ENCODE data around the gene ADAMTS16. TPM values are rescaled to one million over a fixed set of nuclear protein-coding genes. Genes with fewer than 3 reads are reported as not detected.

ADAMTS16 gene
- total RNA-seq, 4 donors from 2014 or later = not detected

DNA sequence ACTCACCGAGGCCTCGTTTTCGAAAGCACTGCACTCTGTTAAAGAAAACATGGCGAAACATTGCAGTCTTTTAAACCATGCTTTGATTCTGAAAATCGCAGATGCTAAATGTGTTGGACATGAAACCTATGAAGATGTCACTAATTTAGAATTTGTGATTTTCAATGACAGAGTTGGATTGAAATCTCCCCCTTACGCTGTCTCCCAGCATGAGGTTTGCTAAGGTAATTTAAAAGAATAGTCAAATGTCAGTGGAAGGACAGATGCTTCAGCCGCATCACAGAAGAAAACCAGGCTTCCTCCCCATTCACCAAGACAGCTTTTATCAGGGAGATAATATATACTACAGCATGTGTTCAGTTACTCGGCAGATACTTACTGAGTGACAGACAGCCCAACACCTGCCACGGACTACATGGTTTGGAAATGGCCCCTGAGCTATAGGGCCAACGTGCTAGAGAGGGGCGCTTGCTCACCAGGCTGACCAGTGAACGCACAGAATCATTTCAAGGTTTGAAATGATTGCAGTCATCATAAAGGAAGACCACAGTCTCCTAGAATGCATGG is 136.9 kb downstream of the ADAMTS16 start:
- TF ChIP-seq, protein P1, sequence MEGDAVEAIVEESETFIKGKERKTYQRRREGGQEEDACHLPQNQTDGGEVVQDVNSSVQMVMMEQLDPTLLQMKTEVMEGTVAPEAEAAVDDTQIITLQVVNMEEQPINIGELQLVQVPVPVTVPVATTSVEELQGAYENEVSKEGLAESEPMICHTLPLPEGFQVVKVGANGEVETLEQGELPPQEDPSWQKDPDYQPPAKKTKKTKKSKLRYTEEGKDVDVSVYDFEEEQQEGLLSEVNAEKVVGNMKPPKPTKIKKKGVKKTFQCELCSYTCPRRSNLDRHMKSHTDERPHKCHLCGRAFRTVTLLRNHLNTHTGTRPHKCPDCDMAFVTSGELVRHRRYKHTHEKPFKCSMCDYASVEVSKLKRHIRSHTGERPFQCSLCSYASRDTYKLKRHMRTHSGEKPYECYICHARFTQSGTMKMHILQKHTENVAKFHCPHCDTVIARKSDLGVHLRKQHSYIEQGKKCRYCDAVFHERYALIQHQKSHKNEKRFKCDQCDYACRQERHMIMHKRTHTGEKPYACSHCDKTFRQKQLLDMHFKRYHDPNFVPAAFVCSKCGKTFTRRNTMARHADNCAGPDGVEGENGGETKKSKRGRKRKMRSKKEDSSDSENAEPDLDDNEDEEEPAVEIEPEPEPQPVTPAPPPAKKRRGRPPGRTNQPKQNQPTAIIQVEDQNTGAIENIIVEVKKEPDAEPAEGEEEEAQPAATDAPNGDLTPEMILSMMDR (IDR thresholded peaks at IDR 0.05 in 4 of 5, conservative IDR thresholded peaks at IDR 0.05 in 1 of 5) = no peak
- no peak for TF ChIP-seq POLR2A (IDR thresholded peaks at IDR 0.05)
- intact Hi-C loops (cut with DNase I; ENCODE audit: low total_unique reads) (no loop called here), in situ Hi-C loops (cut with MboI; ENCODE audit: low sequenced_read_pairs in 4 of 4) (no loop called here)
- ATAC-seq (no peak), DNase-seq (no peak)
- Histone ChIP-seq H3K4me3 (no peak overlapping the region), H3K4me1 (no peaks in the 10 kb centered on the region), H3K27me3 (no peaks in the 10 kb centered on the region), H3K36me3 (no peaks in the 10 kb centered on the region), H3K27ac (no peak overlapping the region), H3K9me3 (no peaks in the 10 kb centered on the region)

DNA sequence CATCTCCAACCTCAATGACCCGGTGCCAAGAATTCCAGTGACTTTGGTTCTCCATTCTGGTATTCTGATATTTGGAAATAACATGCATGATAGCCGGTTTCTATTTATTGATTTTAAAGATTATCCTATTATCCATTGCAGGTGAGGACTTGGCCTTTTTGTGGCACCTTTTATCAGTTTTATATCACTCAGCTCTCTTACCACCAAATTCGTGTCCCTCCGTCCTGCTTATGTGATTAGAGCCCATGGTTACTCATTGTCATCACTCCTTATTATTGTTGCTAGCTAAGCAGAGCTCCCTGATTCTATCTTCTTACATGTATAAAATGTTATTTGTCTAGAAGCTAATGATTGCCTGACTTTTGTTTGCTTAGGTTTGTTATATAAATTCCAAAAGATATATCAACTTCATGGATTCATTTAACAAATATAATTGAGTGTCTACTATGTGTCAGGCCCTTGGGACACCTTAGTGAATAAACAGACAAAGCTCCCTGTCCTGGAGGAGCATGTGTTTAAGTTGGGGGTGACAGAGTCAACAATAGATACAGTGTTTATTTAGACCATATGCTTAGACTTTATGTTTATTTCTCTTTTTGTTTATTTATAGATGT is 138.2 kb downstream of the ADAMTS16 start:
- Histone ChIP-seq H3K36me3 (no peaks in the 10 kb centered on the region), H3K9me3 (no peaks in the 10 kb centered on the region), H3K4me1 (no peaks in the 10 kb centered on the region), H3K27ac (no peak overlapping the region), H3K4me3 (no peak overlapping the region), H3K27me3 (no peaks in the 10 kb centered on the region)
- no peak for ATAC-seq
- no peak for TF ChIP-seq POLR2A (IDR thresholded peaks at IDR 0.05)
- TF ChIP-seq, protein P1 (IDR thresholded peaks at IDR 0.05 in 4 of 5, conservative IDR thresholded peaks at IDR 0.05 in 1 of 5) = no peak
- no peak for DNase-seq
- intact Hi-C loops (cut with DNase I; ENCODE audit: low total_unique reads) (no loop called here), in situ Hi-C loops (cut with MboI; ENCODE audit: low sequenced_read_pairs in 4 of 4) (no loop called here)

DNA sequence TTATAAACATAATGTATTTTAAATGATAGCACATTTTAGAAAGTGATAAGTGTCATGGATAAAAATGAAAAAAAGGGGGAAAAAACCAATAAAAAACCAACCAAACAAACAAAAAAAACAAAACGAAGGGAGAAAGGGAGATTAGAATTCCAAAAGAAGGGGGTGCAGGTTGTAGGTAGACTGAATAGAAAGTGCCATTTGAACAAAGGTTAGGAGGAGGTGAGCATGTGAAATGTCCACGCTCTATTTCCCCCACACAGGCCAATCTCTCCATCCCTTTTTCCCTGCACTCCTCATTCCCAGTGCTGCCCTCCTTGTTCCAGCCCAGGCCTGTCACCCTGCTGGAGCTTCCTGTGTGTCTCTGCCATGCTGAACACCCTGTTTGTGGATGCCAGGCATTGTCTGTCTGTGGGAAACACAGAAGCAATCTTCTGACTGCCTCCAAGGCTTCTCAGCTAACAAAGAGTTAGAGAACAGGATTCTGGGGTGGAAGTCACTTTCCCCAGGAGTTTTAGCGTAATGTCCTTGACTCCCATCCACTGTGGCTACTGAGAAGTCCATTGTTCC is 138.8 kb downstream of the ADAMTS16 start:
- H3K36me3 ChIP-seq = no peaks in the 10 kb centered on the region
- no peak overlapping the region for H3K27ac ChIP-seq
- H3K4me1 ChIP-seq = no peaks in the 10 kb centered on the region
- no peak for DNase-seq
- H3K4me3 ChIP-seq = no peak overlapping the region
- H3K9me3 ChIP-seq = no peaks in the 10 kb centered on the region
- in situ Hi-C loops (cut with MboI; ENCODE audit: low sequenced_read_pairs in 4 of 4) (no loop called here), intact Hi-C loops (cut with DNase I; ENCODE audit: low total_unique reads) (no loop called here)
- no peak for ATAC-seq
- TF ChIP-seq, protein P1 (IDR thresholded peaks at IDR 0.05 in 4 of 5, conservative IDR thresholded peaks at IDR 0.05 in 1 of 5) = no peak
- TF ChIP-seq POLR2A (IDR thresholded peaks at IDR 0.05) = no peak
- no peaks in the 10 kb centered on the region for H3K27me3 ChIP-seq

DNA sequence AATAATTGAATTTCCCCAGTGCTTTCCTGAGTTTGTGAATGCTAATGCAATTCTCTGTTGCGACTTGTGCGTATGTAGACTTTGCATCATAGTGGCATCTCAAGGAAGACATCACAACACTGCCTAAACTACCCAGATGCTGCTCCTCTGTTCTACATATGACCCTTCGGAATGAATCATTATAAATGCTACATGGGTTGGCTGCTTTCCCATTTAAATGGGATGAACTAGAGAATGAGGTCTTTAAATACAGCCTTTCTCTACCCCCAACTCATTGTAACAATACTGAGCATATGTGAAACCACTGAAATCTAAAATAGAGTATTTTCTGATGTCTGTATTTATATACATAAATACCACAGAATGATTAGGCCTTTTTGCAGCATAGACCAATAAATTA is 145.8 kb downstream of the ADAMTS16 start:
- ATAC-seq (no peak), DNase-seq (no peak)
- H3K36me3 ChIP-seq = no peaks in the 10 kb centered on the region
- H3K27ac ChIP-seq = no peak overlapping the region
- in situ Hi-C loops (cut with MboI; ENCODE audit: low sequenced_read_pairs in 4 of 4) = no loop called here
- H3K9me3 ChIP-seq = no peaks in the 10 kb centered on the region
- TF ChIP-seq, protein P1 (IDR thresholded peaks at IDR 0.05 in 4 of 5, conservative IDR thresholded peaks at IDR 0.05 in 1 of 5) = no peak
- no peak for TF ChIP-seq POLR2A (IDR thresholded peaks at IDR 0.05)
- no peak overlapping the region for H3K4me3 ChIP-seq
- H3K27me3 ChIP-seq = no peaks in the 10 kb centered on the region
- no peaks in the 10 kb centered on the region for H3K4me1 ChIP-seq
- intact Hi-C loops (cut with DNase I; ENCODE audit: low total_unique reads) = no loop called here
